GM13977 (cell line): ENCODE data around the gene PDLIM5.

Experiments used
- DNase-seq: peaks from one replicate; pipeline ENCODE4 v3.0.0; 2012; ENCODE audit warnings: low spot score
- in situ Hi-C: fragments of 300-500 bp; cut with MboI; formaldehyde crosslinking; loops from one replicate; pipeline ENCODE4 v1.12.0; 2022; ENCODE audit warnings: low sequenced_read_pairs, low pct_unique_long_range_greater_than_20kb, mixed read lengths, inconsistent platforms; ENCODE audit not compliant: unreplicated experiment
- TF ChIP-seq, protein P1 (sequence below): IDR thresholded peaks from 2 replicates; pipeline ENCODE4 v1.5.1; 2012; ENCODE audit warnings: mild to moderate bottlenecking, control low read depth; ENCODE audit not compliant: insufficient read depth; ENCODE audit errors: extremely low read depth, missing control alignments

PDLIM5 gene

DNA sequence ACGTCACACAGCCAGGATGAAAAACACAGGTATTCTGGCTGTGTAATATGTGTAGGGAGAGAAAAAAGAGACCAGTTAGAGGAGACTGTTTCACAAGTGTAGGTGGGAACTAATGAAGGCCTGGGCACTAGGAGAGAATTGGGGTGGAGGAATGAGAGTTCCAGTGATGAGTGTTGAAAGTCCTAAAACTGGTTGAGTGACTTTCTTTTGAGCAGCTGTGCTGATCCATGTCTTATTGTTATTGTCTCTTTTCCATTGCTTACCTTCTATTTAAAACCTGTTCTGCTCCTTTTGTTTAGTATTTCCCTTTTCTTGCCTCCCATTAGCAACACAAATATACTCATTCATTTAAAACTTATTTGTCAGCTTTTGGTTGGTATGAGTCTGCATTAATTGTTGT, 88.7 kb downstream of the PDLIM5 start:
- in situ Hi-C loops, result no loop called here
- TF ChIP-seq, protein P1, sequence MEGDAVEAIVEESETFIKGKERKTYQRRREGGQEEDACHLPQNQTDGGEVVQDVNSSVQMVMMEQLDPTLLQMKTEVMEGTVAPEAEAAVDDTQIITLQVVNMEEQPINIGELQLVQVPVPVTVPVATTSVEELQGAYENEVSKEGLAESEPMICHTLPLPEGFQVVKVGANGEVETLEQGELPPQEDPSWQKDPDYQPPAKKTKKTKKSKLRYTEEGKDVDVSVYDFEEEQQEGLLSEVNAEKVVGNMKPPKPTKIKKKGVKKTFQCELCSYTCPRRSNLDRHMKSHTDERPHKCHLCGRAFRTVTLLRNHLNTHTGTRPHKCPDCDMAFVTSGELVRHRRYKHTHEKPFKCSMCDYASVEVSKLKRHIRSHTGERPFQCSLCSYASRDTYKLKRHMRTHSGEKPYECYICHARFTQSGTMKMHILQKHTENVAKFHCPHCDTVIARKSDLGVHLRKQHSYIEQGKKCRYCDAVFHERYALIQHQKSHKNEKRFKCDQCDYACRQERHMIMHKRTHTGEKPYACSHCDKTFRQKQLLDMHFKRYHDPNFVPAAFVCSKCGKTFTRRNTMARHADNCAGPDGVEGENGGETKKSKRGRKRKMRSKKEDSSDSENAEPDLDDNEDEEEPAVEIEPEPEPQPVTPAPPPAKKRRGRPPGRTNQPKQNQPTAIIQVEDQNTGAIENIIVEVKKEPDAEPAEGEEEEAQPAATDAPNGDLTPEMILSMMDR, result no peak
- no peak for DNase-seq

DNA sequence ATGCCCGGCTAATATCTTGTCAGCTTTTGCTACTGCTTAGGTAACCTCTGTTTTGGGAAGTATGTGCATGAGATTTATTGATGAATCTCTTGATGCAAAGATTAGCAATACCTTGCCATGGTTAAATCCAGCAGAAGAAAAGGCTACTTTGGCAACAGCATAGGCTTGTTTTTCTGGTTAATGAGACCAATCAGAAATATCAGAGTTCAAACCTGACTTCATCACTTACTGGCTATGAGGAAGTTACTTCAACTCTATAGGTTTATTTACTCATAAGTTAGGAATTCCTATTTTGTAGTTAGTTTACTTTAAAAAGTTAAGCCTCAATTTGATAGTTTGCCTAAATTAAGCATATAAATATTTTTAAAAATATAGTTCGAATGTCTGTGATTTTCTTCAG, 93.1 kb downstream of the PDLIM5 start:
- in situ Hi-C loops, result no loop called here

DNA sequence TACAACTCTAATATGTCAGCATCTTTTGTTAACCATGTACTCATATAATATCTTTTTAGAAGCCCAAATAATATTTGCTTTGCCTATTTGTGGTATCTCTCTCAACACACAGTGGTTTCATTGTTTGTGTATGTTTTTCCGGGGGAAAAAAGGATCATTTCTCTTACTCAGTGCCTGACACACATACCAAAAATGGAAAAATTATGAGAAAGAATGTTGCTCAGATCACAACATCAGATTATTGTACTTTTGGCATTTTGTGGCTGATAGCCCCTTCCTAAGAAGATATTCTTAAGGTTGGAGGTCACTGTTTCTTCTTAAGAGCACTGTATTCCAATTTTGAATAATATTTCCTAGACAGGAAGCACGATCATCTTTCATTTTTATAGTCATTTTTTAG, 93.6 kb downstream of the PDLIM5 start:
- in situ Hi-C loops, result no loop called here
- TF ChIP-seq, protein P1, result no peak
- DNase-seq, result no peak

More for the DNA sequence above, 93.1 kb downstream of the PDLIM5 start:
- no peak for DNase-seq
- TF ChIP-seq, protein P1, result no peak

DNA sequence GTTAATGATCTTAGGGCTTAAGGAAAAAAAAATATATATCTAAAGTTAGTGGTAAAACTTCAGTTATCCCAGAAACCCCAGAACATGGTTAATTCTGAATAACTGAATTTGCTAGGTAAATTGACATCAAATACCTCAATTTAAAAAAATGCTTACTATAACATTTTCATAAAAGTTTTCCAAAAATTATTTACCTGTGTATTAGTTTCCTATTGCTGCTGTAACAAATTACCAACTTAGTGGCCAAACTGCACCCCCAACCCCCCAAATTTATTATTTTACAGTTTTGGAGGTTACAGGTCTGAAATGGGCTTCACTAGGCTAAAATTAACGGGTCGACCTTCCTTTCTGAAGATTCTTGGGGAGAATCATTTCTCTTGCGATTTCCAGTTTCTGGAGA, 95.2 kb downstream of the PDLIM5 start:
- in situ Hi-C loops, result no loop called here
- no peak for DNase-seq
- TF ChIP-seq, protein P1, result no peak

DNA sequence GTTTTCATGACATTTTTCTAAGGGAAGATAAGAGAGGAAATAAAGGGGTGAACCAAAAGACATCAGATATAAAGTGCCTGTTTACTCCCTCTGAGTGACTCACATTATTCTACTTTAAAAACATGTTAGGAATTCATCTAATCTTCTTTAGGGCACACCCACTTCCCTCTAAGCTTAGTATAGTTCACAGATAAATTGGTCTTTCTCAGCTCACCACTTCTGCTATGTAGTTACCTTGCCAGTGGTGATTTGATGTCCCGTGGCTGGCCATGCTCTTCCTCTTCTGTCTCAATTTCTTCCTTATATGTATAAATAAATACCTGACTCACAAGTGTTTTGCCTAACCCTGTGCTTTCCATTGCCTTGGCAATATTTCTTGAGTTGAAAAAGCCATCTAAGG, 96.8 kb downstream of the PDLIM5 start:
- in situ Hi-C loops, result no loop called here
- TF ChIP-seq, protein P1, result no peak
- DNase-seq, result no peak

DNA sequence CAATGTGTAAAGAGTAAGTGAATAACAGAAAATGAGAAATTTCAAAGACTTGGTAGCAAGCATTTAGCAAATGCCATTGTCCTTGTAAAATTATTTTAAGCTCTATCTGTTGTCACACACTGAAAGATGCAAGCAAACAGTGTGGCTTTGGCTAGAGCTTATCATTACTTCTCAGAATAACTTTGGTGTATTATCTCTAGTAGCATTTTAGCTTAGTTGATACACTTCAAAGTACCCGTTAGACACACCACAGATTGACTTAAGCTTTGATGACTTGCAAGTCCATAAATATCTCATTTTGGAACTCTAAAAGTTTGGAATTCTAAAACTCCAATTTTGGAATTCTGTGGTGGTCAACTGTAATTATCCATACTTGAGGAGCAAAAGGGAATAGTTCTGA, 98.6 kb downstream of the PDLIM5 start:
- TF ChIP-seq, protein P1, result no peak
- in situ Hi-C loops, result no loop called here
- DNase-seq, result no peak

DNA sequence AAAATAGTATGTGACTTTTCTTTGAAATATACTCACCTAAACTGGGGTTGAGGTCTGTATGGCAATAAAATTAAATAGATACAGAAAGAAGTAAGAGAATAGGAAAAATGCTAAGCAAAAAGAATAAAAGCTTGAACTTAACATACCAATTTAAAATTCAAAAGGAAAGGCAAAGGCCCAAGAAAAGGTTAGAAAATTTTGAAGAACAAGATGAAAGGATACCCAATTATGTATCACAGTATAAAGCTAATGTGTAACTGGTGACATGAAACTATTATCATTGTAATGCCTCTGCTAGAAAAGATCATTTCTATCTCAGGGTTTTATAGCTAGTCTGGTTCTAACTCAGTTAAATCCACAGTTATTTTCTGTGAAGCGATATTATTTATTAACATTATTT, 99.1 kb downstream of the PDLIM5 start:
- in situ Hi-C loops, result no loop called here

More for the DNA sequence above, 99.1 kb downstream of the PDLIM5 start:
- no peak for DNase-seq
- TF ChIP-seq, protein P1, result no peak
